ENCODE data around the gene SIK3.

SIK3 gene

DNA sequence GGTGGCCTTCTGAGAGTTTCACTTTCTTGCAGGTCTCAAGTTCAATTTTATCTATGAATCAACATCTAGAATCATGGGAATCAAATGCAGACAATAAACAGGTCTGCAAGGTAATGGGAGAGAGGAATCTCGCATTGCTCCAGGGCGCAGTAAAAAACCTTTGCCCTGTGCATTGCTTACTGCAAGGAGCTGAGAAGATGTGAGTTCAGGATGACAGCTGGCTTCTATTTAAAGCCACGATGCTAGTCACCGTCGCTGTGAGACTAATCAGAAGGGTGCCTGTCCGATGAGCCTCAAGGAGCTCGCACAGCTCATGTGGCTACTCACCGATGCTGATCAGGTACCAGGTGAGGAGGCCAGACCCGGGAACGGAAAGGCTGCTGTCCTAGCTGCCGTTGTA lies 230.6 kb downstream of the SIK3 start:
- TF ChIP-seq TAF1 (IDR thresholded peaks at IDR 0.05; ENCODE audit: low read depth) (no peak), NFIC (IDR thresholded peaks at IDR 0.05) (no peak), ZBTB7A (IDR thresholded peaks at IDR 0.05; ENCODE audit: low read depth) (no peak), TCF12 (IDR thresholded peaks at IDR 0.05; ENCODE audit: low read depth) (no peak), TEAD4 (IDR thresholded peaks at IDR 0.05) (no peak), FOXM1 (IDR thresholded peaks at IDR 0.05; ENCODE audit: borderline replicate concordance, low read depth) (no peak), RAD21 (IDR thresholded peaks at IDR 0.05; ENCODE audit: low read depth) (no peak), YY1 (IDR thresholded peaks at IDR 0.05; ENCODE audit: low read depth) (no peak)
- TF ChIP-seq, protein P1, sequence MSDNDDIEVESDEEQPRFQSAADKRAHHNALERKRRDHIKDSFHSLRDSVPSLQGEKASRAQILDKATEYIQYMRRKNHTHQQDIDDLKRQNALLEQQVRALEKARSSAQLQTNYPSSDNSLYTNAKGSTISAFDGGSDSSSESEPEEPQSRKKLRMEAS (IDR thresholded peaks at IDR 0.05): no peak

DNA sequence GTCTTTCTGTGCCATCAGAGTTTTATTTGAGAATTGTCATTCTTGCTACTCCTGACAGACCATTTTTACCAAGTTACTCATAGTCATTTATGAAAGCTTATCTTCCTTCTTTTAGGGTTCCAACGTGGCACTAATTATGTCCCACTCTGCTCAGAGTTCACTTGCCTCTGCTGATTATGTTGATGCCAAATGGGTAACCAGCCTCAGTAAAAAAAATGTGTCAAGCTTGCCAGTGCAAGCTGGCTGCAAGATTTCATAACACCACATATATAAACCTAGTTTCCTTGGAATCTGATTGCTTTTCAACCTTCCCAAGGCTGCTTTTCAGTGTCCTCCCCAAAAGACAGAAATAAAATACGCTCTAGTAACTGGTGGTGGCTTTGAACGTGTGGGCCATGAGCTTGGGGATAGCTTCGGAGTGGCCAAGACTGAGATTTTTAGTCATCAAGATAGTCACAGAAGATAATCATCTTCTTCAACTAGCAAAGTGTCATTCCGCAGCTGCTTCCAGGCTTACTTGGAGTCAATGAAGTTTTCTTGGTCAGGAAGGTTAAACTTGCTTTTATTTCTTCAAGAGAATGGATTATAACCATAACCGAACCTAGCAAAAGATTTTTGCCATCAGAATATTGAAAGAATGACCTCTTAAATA lies 231.3 kb downstream of the SIK3 start:
- TF ChIP-seq EGR1 (IDR thresholded peaks at IDR 0.05): no peak
- TF ChIP-seq, protein P1 (IDR thresholded peaks at IDR 0.05): no peak
- no peak for TF ChIP-seq YY1 (IDR thresholded peaks at IDR 0.05; ENCODE audit: low read depth)
- TF ChIP-seq, protein P2, sequence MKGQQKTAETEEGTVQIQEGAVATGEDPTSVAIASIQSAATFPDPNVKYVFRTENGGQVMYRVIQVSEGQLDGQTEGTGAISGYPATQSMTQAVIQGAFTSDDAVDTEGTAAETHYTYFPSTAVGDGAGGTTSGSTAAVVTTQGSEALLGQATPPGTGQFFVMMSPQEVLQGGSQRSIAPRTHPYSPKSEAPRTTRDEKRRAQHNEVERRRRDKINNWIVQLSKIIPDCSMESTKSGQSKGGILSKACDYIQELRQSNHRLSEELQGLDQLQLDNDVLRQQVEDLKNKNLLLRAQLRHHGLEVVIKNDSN (IDR thresholded peaks at IDR 0.05): no peak
- TF ChIP-seq FOXM1 (IDR thresholded peaks at IDR 0.05; ENCODE audit: borderline replicate concordance, low read depth): no peak
- TF ChIP-seq TEAD4 (IDR thresholded peaks at IDR 0.05): no peak
- no peak for TF ChIP-seq TAF1 (IDR thresholded peaks at IDR 0.05; ENCODE audit: low read depth)
- TF ChIP-seq, protein P3, sequence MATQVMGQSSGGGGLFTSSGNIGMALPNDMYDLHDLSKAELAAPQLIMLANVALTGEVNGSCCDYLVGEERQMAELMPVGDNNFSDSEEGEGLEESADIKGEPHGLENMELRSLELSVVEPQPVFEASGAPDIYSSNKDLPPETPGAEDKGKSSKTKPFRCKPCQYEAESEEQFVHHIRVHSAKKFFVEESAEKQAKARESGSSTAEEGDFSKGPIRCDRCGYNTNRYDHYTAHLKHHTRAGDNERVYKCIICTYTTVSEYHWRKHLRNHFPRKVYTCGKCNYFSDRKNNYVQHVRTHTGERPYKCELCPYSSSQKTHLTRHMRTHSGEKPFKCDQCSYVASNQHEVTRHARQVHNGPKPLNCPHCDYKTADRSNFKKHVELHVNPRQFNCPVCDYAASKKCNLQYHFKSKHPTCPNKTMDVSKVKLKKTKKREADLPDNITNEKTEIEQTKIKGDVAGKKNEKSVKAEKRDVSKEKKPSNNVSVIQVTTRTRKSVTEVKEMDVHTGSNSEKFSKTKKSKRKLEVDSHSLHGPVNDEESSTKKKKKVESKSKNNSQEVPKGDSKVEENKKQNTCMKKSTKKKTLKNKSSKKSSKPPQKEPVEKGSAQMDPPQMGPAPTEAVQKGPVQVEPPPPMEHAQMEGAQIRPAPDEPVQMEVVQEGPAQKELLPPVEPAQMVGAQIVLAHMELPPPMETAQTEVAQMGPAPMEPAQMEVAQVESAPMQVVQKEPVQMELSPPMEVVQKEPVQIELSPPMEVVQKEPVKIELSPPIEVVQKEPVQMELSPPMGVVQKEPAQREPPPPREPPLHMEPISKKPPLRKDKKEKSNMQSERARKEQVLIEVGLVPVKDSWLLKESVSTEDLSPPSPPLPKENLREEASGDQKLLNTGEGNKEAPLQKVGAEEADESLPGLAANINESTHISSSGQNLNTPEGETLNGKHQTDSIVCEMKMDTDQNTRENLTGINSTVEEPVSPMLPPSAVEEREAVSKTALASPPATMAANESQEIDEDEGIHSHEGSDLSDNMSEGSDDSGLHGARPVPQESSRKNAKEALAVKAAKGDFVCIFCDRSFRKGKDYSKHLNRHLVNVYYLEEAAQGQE (IDR thresholded peaks at IDR 0.05; ENCODE audit: low read depth): no peak
- no peak for TF ChIP-seq EP300 (IDR thresholded peaks at IDR 0.05; ENCODE audit: borderline replicate concordance)
- TF ChIP-seq CEBPB (IDR thresholded peaks at IDR 0.05): no peak
- TF ChIP-seq ZBTB7A (IDR thresholded peaks at IDR 0.05; ENCODE audit: low read depth): no peak
- no peak for TF ChIP-seq CREB1 (IDR thresholded peaks at IDR 0.05; ENCODE audit: low read depth)
- no peak for TF ChIP-seq NFIC (IDR thresholded peaks at IDR 0.05)
- no peak for TF ChIP-seq TCF12 (IDR thresholded peaks at IDR 0.05; ENCODE audit: low read depth)
- TF ChIP-seq RAD21 (IDR thresholded peaks at IDR 0.05; ENCODE audit: low read depth): no peak

DNA sequence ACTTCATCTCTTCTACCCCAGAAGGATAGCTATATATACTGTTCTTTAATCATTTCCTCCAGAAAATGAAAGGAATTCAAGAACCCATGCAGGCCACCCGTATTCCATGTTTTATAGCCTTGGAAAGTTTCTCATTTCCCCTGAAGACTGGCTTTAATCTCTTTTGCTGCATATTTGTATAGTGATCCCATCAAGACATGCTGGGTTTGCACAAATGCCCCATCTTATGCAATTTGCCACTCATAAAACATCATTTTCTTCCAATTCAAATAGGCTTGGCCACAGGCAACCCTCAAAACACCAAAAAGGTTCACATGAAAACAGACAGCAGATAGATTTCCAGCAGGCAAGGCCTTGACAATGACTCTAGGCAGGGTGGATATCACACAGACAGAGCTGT lies 232.5 kb downstream of the SIK3 start:
- TF ChIP-seq FOXM1 (IDR thresholded peaks at IDR 0.05; ENCODE audit: borderline replicate concordance, low read depth) (no peak), TAF1 (IDR thresholded peaks at IDR 0.05; ENCODE audit: low read depth) (no peak), ZBTB7A (IDR thresholded peaks at IDR 0.05; ENCODE audit: low read depth) (no peak), CEBPB (IDR thresholded peaks at IDR 0.05) (no peak)
- TF ChIP-seq, protein P2 (IDR thresholded peaks at IDR 0.05): no peak
- TF ChIP-seq, protein P3 (IDR thresholded peaks at IDR 0.05; ENCODE audit: low read depth): no peak

DNA sequence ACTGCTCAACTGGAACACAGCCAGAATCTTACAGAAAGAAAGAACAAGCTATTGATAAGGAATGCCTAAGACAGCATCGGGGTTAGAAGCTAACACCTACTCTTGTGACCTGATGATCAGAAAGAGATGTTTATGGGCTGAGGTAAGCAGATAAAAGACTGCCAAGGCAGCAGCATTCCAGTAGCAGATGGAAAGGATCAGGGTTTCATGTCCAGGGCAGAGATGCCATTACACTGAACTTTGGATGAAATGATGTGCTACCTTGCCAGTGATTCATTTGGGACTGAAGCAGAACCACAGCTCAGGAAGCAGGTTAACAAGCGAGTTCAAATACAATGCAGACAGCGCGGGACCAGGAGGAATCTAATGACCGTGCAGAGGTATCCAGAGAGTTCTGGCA lies 233.7 kb downstream of the SIK3 start:
- TF ChIP-seq YY1 (IDR thresholded peaks at IDR 0.05; ENCODE audit: low read depth) (no peak), ZBTB7A (IDR thresholded peaks at IDR 0.05; ENCODE audit: low read depth) (no peak), RAD21 (IDR thresholded peaks at IDR 0.05; ENCODE audit: low read depth) (no peak), FOXM1 (IDR thresholded peaks at IDR 0.05; ENCODE audit: borderline replicate concordance, low read depth) (no peak), TAF1 (IDR thresholded peaks at IDR 0.05; ENCODE audit: low read depth) (no peak), EP300 (IDR thresholded peaks at IDR 0.05; ENCODE audit: borderline replicate concordance) (no peak), CEBPB (IDR thresholded peaks at IDR 0.05) (no peak), TEAD4 (IDR thresholded peaks at IDR 0.05) (no peak), EGR1 (IDR thresholded peaks at IDR 0.05) (no peak), NFIC (IDR thresholded peaks at IDR 0.05) (no peak), CREB1 (IDR thresholded peaks at IDR 0.05; ENCODE audit: low read depth) (no peak), TCF12 (IDR thresholded peaks at IDR 0.05; ENCODE audit: low read depth) (no peak)
- TF ChIP-seq, protein P1 (IDR thresholded peaks at IDR 0.05): no peak
- TF ChIP-seq, protein P3 (IDR thresholded peaks at IDR 0.05; ENCODE audit: low read depth): no peak
- TF ChIP-seq, protein P2 (IDR thresholded peaks at IDR 0.05): no peak
